B cell (primary cell): Measurements from ENCODE around the gene PNPLA2. TPM values are rescaled to one million over a fixed set of nuclear protein-coding genes. Genes with fewer than 3 reads are reported as not detected.

Experiments
- ATAC-seq: fragments of 200-7000 bp; cut with Tn5 transposase; one replicate; pipeline ENCODE4 v1.10.0; 2021; ENCODE audit warnings: low read depth, mild to moderate bottlenecking, moderate number of reproducible peaks, moderate library complexity
- CTCF ChIA-PET: fragments of 350-600 bp; sonication (Branson Sonifier 250); formaldehyde crosslinking; loops from one replicate; lab custom pipeline; 2021; ENCODE audit warnings: antibody characterized with exemption, inconsistent platforms; lab: Charles Lee
- POLR2A ChIA-PET: fragments of 350-600 bp; sonication (Branson Sonifier 250); formaldehyde crosslinking; loops from one replicate; lab custom pipeline; 2021; ENCODE audit warnings: antibody characterized with exemption; lab: Charles Lee
- DNase-seq: peaks from one replicate; pipeline ENCODE4 v3.0.0; 2013
- H2AFZ ChIP-seq: 2 replicates; pipeline ENCODE4 v1.6.1; 2012; ENCODE audit warnings: mild to moderate bottlenecking, low read depth, low read length; ENCODE audit not compliant: insufficient read depth, poor library complexity, severe bottlenecking
- H3K27ac ChIP-seq, 2 donors: 1 replicate in 1 of 2; 2 replicates in 1 of 2; pipeline ENCODE4 v1.5.1; 2012 to 2013; ENCODE audit warnings: low read length in 2 of 2, mild to moderate bottlenecking in 2 of 2, moderate library complexity in 1 of 2
- H3K27me3 ChIP-seq, 4 experiments: fragments of 200-600 bp in 1 of 4; sonication (generic) in 1 of 4; replicated peaks in 1 of 4; 1 replicate in 2 of 4; 2 replicates in 2 of 4; pipeline versions ENCODE4 v1.6.1 to v1.7.0; 2013 to 2016; ENCODE audit warnings: low read length in 3 of 4, mild to moderate bottlenecking in 2 of 4, mixed read lengths in 1 of 4, moderate library complexity in 1 of 4; ENCODE audit not compliant: insufficient read depth in 4 of 4, control insufficient read depth in 3 of 4; ENCODE audit errors: control extremely low read depth in 1 of 4
- H3K36me3 ChIP-seq, 2 experiments: replicated peaks in 1 of 2; 1 replicate in 1 of 2; 2 replicates in 1 of 2; pipeline versions ENCODE4 v1.6.1 to v1.7.1; 2013; ENCODE audit warnings: low read length in 1 of 2; ENCODE audit not compliant: insufficient read depth in 2 of 2, control insufficient read depth in 1 of 2; ENCODE audit errors: control extremely low read depth in 1 of 2, extremely low read depth in 1 of 2
- H3K4me1 ChIP-seq, 2 donors: fragments of 200-600 bp in 1 of 2; sonication (generic) in 1 of 2; 1 replicate in 1 of 2; 2 replicates in 1 of 2; pipeline versions ENCODE4 v1.5.1 to v1.6.1; 2013 to 2017; ENCODE audit warnings: low read length in 2 of 2; ENCODE audit not compliant: control insufficient read depth in 2 of 2, insufficient read depth in 2 of 2
- H3K4me2 ChIP-seq: replicated peaks from 2 replicates; pipeline ENCODE3; 2012; ENCODE audit warnings: mild to moderate bottlenecking, low read depth, low read length; ENCODE audit not compliant: poor library complexity, severe bottlenecking
- H3K4me3 ChIP-seq, 5 experiments: fragments of 200-600 bp in 1 of 5; sonication (generic) in 1 of 5; 1 replicate in 3 of 5; 2 replicates in 2 of 5; pipeline versions ENCODE4 v1.5.1 to v1.7.0; 2011 to 2016; ENCODE audit warnings: low read length in 4 of 5, mild to moderate bottlenecking in 4 of 5, low read depth in 2 of 5, control low read depth in 1 of 5, moderate library complexity in 1 of 5; ENCODE audit not compliant: insufficient read depth in 1 of 5; ENCODE audit errors: control extremely low read depth in 1 of 5, extremely low read depth in 1 of 5
- H3K79me2 ChIP-seq: fragments of 200-600 bp; sonication (generic); one replicate; pipeline ENCODE4 v1.6.0; 2016; ENCODE audit warnings: low read length; ENCODE audit not compliant: control insufficient read depth, insufficient read depth
- H3K9ac ChIP-seq: fragments of 200-600 bp; sonication (generic); 2 replicates; pipeline ENCODE4 v1.6.1; 2017; ENCODE audit warnings: mild to moderate bottlenecking, low read length, moderate library complexity
- H3K9me3 ChIP-seq, 3 donors: one replicate each; pipeline versions ENCODE4 v1.6.1 to v1.7.1; 2013; ENCODE audit warnings: low read length in 2 of 3; ENCODE audit not compliant: control insufficient read depth in 2 of 3, insufficient read depth in 1 of 3; ENCODE audit errors: control extremely low read depth in 1 of 3
- H4K20me1 ChIP-seq: 2 replicates; pipeline ENCODE4 v1.6.0; 2012; ENCODE audit warnings: mild to moderate bottlenecking, low read length; ENCODE audit not compliant: insufficient read depth, control insufficient read depth, poor library complexity, severe bottlenecking
- H3K27ac Mint-ChIP-seq: one replicate; pipeline ENCODE4 v1.8.0; 2021; ENCODE audit warnings: mixed read lengths
- H3K27me3 Mint-ChIP-seq: one replicate; pipeline ENCODE4 v1.8.0; 2021; ENCODE audit warnings: mixed read lengths
- H3K4me1 Mint-ChIP-seq: one replicate; pipeline ENCODE4 v1.8.0; 2021; ENCODE audit warnings: mixed read lengths
- H3K4me3 Mint-ChIP-seq: one replicate; pipeline ENCODE4 v1.8.0; 2021; ENCODE audit warnings: mixed read lengths
- H3K9me3 Mint-ChIP-seq: one replicate; pipeline ENCODE4 v1.8.0; 2022; ENCODE audit warnings: mixed read lengths; ENCODE audit not compliant: insufficient read depth
- CTCF ChIP-seq: fragments of 200-600 bp; IDR thresholded peaks from one replicate; pipeline ENCODE4 v1.8.0; 2022; ENCODE audit warnings: antibody characterized with exemption, mild to moderate bottlenecking
- EZH2 ChIP-seq: IDR thresholded peaks from 2 replicates; pipeline ENCODE4 v1.6.1; 2012; ENCODE audit warnings: borderline replicate concordance, low read depth, mild to moderate bottlenecking, moderate library complexity, low read length; ENCODE audit not compliant: insufficient read depth, poor library complexity, severe bottlenecking
- WGBS: methylation state at CpG from one replicate; pipeline ENCODE4 v1.1.5; 2013; ENCODE audit warnings: missing lambda C conversion rate; ENCODE audit not compliant: insufficient coverage; 5-methylcytosine and 5-hydroxymethylcytosine counted together
- intact Hi-C: fragments of 100-400 bp; cut with micrococcal nuclease; formaldehyde crosslinking; loops from one replicate; pipeline ENCODE4 v1.10.0; 2022
- polyA plus RNA-seq: library from polyadenylated mRNA; depleted of rRNA; stranded (reverse); fragments of >200 nt; gene quantifications from 2 replicates; pipeline ENCODE4 v1.2.3, GENCODE V29; 2012
- total RNA-seq, 2 donors: library from RNA; stranded (reverse); fragments of 120-200 nt in 1 of 2; gene quantifications; 1 replicate in 1 of 2; 2 replicates in 1 of 2; pipeline versions ENCODE4 v1.2.3 to v1.2.4, GENCODE V29; 2013 to 2022

Gene PNPLA2
- total and polyA plus RNA-seq, 2 donors (not counting 1 experiment from before 2014, with no cell fraction given): 208 to 276 TPM

DNA sequence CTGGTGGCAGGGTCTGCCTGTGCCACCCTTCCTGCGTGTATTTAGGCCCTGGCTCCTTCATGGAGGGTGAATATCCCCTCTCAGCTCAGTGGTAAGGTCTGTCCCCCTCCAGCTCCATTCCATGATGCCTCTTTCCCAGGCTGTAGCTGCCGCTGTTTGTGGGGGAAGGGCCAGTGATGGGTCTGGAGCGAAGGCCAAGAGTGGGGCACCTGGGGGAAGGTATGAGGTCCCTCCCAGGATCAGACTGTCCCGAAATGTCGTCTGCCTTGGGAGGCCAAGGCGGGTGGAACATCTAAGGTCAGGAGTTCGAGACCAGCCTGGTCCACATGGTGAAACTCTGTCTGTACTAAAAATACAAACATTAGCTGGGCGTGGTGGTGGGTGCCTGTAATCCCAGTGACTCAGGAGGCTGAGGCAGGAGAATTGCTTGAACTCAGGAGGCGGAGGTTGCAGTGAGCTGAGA is 15.2 kb downstream of the PNPLA2 start:
- no peak overlapping the region for H3K27ac Mint-ChIP-seq
- 87% methylated on average over 3 of the region's 9 CpGs for WGBS
- H3K79me2 ChIP-seq: no peaks in the 10 kb centered on the region
- TF ChIP-seq EZH2 (no peak), CTCF (no peak)
- no peak overlapping the region for H3K9ac ChIP-seq
- H3K27me3 ChIP-seq: peaks cover 0 to 49% (median 15%) of the 10 kb centered on the region in 4 experiments
- peaks cover 34% of the 10 kb centered on the region for H3K4me1 Mint-ChIP-seq
- intact Hi-C loops: loop anchor here (1.0 kb wide), 1 partner anchor 8 kb away; the partner anchor contains the start of genes POLR2L and TSPAN4
- no peak overlapping the region for H3K27ac ChIP-seq
- peaks cover 0 to 9% (median 0%) of the 10 kb centered on the region in 3 donors for H3K9me3 ChIP-seq
- ATAC-seq (no peak), DNase-seq (no peak)
- peaks cover 0 to 8% of the 10 kb centered on the region in 2 experiments for H3K36me3 ChIP-seq
- peak overlapping the region; percentile 88 for H3K4me2 ChIP-seq
- peak overlapping the region in 1 of 5 experiments; percentile 49 for H3K4me3 ChIP-seq
- POLR2A ChIA-PET: interaction anchor here (2.0 kb wide), 1 partner anchor 14 kb away, joined by 8 read pairs; the partner anchor contains the start of gene PNPLA2
- H3K27me3 Mint-ChIP-seq: peaks cover 7% of the 10 kb centered on the region
- peak overlapping the region; percentile 71 for H3K4me3 Mint-ChIP-seq
- peaks cover 44 to 51% of the 10 kb centered on the region in 2 donors for H3K4me1 ChIP-seq
- peaks cover 54% of the 10 kb centered on the region for H4K20me1 ChIP-seq
- H3K9me3 Mint-ChIP-seq: no peaks in the 10 kb centered on the region
- CTCF ChIA-PET: interaction anchor here (0.9 to 2.1 kb wide), 2 partner anchors 10 to 13 kb away, joined by 3 to 6 read pairs; partner anchors contain the start of gene TSPAN4
- no peak overlapping the region for H2AFZ ChIP-seq
